Hepatocyte (in vitro differentiated cells): ENCODE data around the gene CDH4.
"Not testable (repeated sequence)": the region's sequence is repeated elsewhere in the genome, so short reads cannot be mapped to it uniquely, and the experiment has no call there.

Source experiments
- EZH2phosphoT487 ChIP-seq: fragments of 200-600 bp; sonication (generic); IDR thresholded peaks from one replicate; pipeline ENCODE4 v1.6.1; 2018; ENCODE audit warnings: antibody characterized with exemption, mild to moderate bottlenecking, low read depth, moderate library complexity; ENCODE audit not compliant: unreplicated experiment, severe bottlenecking
- TF ChIP-seq, protein P1 (sequence below): fragments of 200-600 bp; sonication (generic); IDR thresholded peaks from 2 replicates; pipeline ENCODE4 v1.5.1; 2016; ENCODE audit warnings: antibody characterized with exemption, mild to moderate bottlenecking; ENCODE audit not compliant: poor library complexity

DNA sequence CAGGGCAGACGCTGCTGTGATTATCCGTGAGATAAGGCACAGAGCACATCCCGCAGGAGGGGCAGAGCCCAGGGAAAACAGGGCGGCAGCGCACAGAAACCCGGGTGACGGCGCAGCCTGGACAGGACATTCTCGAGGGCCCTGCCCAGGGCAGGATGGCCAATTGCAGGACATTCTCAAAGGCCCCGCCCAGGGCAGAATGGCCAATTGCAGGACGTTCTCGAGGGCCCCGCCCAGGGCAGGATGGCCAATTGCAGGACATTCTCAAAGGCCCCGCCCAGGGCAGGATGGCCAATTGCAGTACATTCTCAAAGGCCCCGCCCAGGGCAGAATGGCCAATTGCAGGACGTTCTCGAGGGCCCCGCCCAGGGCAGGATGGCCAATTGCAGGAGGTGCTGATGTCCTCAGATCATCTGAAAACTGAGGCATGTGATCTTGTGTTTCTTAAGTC lies 173.5 kb downstream of the CDH4 start:
- not testable (repeated sequence) for TF ChIP-seq EZH2phosphoT487
- TF ChIP-seq, protein P1, sequence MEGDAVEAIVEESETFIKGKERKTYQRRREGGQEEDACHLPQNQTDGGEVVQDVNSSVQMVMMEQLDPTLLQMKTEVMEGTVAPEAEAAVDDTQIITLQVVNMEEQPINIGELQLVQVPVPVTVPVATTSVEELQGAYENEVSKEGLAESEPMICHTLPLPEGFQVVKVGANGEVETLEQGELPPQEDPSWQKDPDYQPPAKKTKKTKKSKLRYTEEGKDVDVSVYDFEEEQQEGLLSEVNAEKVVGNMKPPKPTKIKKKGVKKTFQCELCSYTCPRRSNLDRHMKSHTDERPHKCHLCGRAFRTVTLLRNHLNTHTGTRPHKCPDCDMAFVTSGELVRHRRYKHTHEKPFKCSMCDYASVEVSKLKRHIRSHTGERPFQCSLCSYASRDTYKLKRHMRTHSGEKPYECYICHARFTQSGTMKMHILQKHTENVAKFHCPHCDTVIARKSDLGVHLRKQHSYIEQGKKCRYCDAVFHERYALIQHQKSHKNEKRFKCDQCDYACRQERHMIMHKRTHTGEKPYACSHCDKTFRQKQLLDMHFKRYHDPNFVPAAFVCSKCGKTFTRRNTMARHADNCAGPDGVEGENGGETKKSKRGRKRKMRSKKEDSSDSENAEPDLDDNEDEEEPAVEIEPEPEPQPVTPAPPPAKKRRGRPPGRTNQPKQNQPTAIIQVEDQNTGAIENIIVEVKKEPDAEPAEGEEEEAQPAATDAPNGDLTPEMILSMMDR = not testable (repeated sequence)
